SK-N-MC (cell line): ENCODE results near the gene GRIK2.

Experiments
- DNase-seq: peaks from one replicate; pipeline ENCODE4 v3.0.0-alpha.2; 2011; ENCODE audit warnings: low read depth, low spot score
- H3K27ac ChIP-seq: fragments of 200-600 bp; sonication (generic); 2 replicates; pipeline ENCODE4 v1.5.1; 2016; ENCODE audit warnings: mixed run types
- H3K36me3 ChIP-seq: fragments of 200-600 bp; sonication (generic); 2 replicates; pipeline ENCODE4 v1.6.1; 2017; ENCODE audit warnings: antibody characterized with exemption, low read length, mixed read lengths; ENCODE audit not compliant: insufficient read depth
- H3K4me3 ChIP-seq: fragments of 200-600 bp; sonication (generic); 2 replicates; pipeline ENCODE4 v1.5.1; 2016
- H3K9ac ChIP-seq: fragments of 200-600 bp; sonication (generic); 2 replicates; pipeline ENCODE4 v1.8.0; 2017; ENCODE audit warnings: mixed run types, mixed read lengths; ENCODE audit not compliant: insufficient read length
- H3K9me3 ChIP-seq: fragments of 200-600 bp; sonication (generic); 2 replicates; pipeline ENCODE4 v1.6.1; 2017; ENCODE audit warnings: low read depth, mild to moderate bottlenecking, antibody characterized with exemption, low read length, moderate library complexity, mixed read lengths
- EZH2 ChIP-seq: fragments of 200-600 bp; sonication (generic); IDR thresholded peaks from one replicate; pipeline ENCODE4 v1.6.1; 2017; ENCODE audit warnings: antibody characterized with exemption
- FOXP2 ChIP-seq: optimal IDR thresholded peaks from 2 replicates; pipeline ENCODE3; 2011; ENCODE audit warnings: mild to moderate bottlenecking, moderate library complexity; ENCODE audit not compliant: insufficient read depth; ENCODE audit errors: extremely low read length, control extremely low read depth
- POLR2AphosphoS5 ChIP-seq: IDR thresholded peaks from 2 replicates; pipeline ENCODE4 v1.6.1; 2012; ENCODE audit warnings: mild to moderate bottlenecking, low read depth, low read length, borderline replicate concordance

Gene GRIK2

GRCh38 chr6:101777646-101778045 lies 384.1 kb downstream of the GRIK2 start:
- no peaks in the 10 kb centered on the region; the same call in 1 of the 2 replicates for H3K36me3 ChIP-seq
- DNase-seq = no peak
- TF ChIP-seq FOXP2 (no peak), POLR2AphosphoS5 (no peak), EZH2 (no peak)
- H3K9me3 ChIP-seq = no peaks in the 10 kb centered on the region
- no peak overlapping the region for H3K27ac ChIP-seq
- no peak overlapping the region for H3K9ac ChIP-seq
- no peak overlapping the region for H3K4me3 ChIP-seq

- Histone ChIP-seq H3K27ac (no peak overlapping the region), H3K4me3 (no peak overlapping the region), H3K36me3 (no peaks in the 10 kb centered on the region), H3K9ac (no peak overlapping the region), H3K9me3 (no peaks in the 10 kb centered on the region)
- TF ChIP-seq POLR2AphosphoS5 (no peak), FOXP2 (no peak), EZH2 (no peak)
- DNase-seq = no peak
These were observed 385.7 kb downstream of the GRIK2 start for GRCh38 chr6:101779051-101779844.

GRCh38 chr6:101783287-101783686 lies 389.8 kb downstream of the GRIK2 start:
- Histone ChIP-seq H3K9ac (no peak overlapping the region), H3K36me3 (no peaks in the 10 kb centered on the region), H3K4me3 (no peak overlapping the region), H3K27ac (no peak overlapping the region), H3K9me3 (no peaks in the 10 kb centered on the region; the same call in 1 of the 2 replicates)
- DNase-seq = no peak
- TF ChIP-seq POLR2AphosphoS5 (no peak), FOXP2 (no peak), EZH2 (no peak)

GRCh38 chr6:101784094-101784493 lies 390.6 kb downstream of the GRIK2 start:
- H3K9me3 ChIP-seq = no peaks in the 10 kb centered on the region; the same call in 1 of the 2 replicates
- no peak overlapping the region for H3K27ac ChIP-seq
- TF ChIP-seq POLR2AphosphoS5 = no peak
- TF ChIP-seq FOXP2 = no peak
- no peak for TF ChIP-seq EZH2
- H3K36me3 ChIP-seq = no peaks in the 10 kb centered on the region
- no peak overlapping the region for H3K4me3 ChIP-seq
- DNase-seq = no peak
- no peak overlapping the region for H3K9ac ChIP-seq

- Histone ChIP-seq H3K27ac (no peak overlapping the region), H3K9me3 (no peaks in the 10 kb centered on the region), H3K4me3 (no peak overlapping the region), H3K9ac (no peak overlapping the region), H3K36me3 (no peaks in the 10 kb centered on the region)
- TF ChIP-seq POLR2AphosphoS5 = no peak
- TF ChIP-seq EZH2 = no peak
- no peak for DNase-seq
These were observed 406.0 kb downstream of the GRIK2 start for GRCh38 chr6:101799531-101799930.

GRCh38 chr6:101800598-101800997 lies 407.1 kb downstream of the GRIK2 start:
- Histone ChIP-seq H3K4me3 (peak overlapping the region; percentile 10; the same call in 1 of the 2 replicates), H3K36me3 (no peaks in the 10 kb centered on the region), H3K9me3 (no peaks in the 10 kb centered on the region), H3K27ac (peak overlapping the region; percentile 39), H3K9ac (no peak overlapping the region)
- DNase-seq = no peak
- no peak for TF ChIP-seq POLR2AphosphoS5
- TF ChIP-seq EZH2 = no peak
- TF ChIP-seq FOXP2 = no peak

- Histone ChIP-seq H3K36me3 (no peaks in the 10 kb centered on the region), H3K9ac (no peak overlapping the region), H3K4me3 (no peak overlapping the region), H3K9me3 (no peaks in the 10 kb centered on the region), H3K27ac (no peak overlapping the region)
- no peak for TF ChIP-seq EZH2
- TF ChIP-seq POLR2AphosphoS5 = no peak
- no peak for TF ChIP-seq FOXP2
- DNase-seq = no peak
These were observed 409.6 kb downstream of the GRIK2 start for GRCh38 chr6:101803136-101803535.

GRCh38 chr6:101806241-101806640 lies 412.7 kb downstream of the GRIK2 start:
- TF ChIP-seq FOXP2 (no peak), POLR2AphosphoS5 (no peak), EZH2 (no peak)
- Histone ChIP-seq H3K27ac (no peak overlapping the region), H3K4me3 (no peak overlapping the region), H3K9me3 (no peaks in the 10 kb centered on the region), H3K36me3 (no peaks in the 10 kb centered on the region), H3K9ac (no peak overlapping the region)
- DNase-seq = no peak
